Stomach (tissue), 4 donors: ENCODE measurements around the gene RAB17.
"Not testable (repeated sequence)": the region's sequence is repeated elsewhere in the genome, so short reads cannot be mapped to it uniquely, and the experiment has no call there.

ENCODE experiments used
- POLR2A ChIP-seq, 4 donors: fragments of 450-650 bp; IDR thresholded peaks; one replicate each; pipeline ENCODE4 v1.6.1; 2016; ENCODE audit warnings: antibody characterized with exemption in 4 of 4, control low read depth in 2 of 4, mild to moderate bottlenecking in 1 of 4, moderate library complexity in 1 of 4
- POLR2AphosphoS5 ChIP-seq, 3 donors: sonication (generic); formaldehyde crosslinking; IDR thresholded peaks; one replicate each; pipeline ENCODE4 v1.6.1; 2016; ENCODE audit warnings: antibody characterized with exemption in 3 of 3
- TF ChIP-seq, protein P1 (sequence below), 7 experiments: fragments of 450-650 bp in 4 of 7; fragments of 200-600 bp in 3 of 7; sonication (generic) in 3 of 7; IDR thresholded peaks; one replicate each; pipeline ENCODE4 v1.5.1; 2016 to 2019; ENCODE audit warnings: antibody characterized with exemption in 7 of 7, control low read depth in 2 of 7, mild to moderate bottlenecking in 1 of 7

DNA sequence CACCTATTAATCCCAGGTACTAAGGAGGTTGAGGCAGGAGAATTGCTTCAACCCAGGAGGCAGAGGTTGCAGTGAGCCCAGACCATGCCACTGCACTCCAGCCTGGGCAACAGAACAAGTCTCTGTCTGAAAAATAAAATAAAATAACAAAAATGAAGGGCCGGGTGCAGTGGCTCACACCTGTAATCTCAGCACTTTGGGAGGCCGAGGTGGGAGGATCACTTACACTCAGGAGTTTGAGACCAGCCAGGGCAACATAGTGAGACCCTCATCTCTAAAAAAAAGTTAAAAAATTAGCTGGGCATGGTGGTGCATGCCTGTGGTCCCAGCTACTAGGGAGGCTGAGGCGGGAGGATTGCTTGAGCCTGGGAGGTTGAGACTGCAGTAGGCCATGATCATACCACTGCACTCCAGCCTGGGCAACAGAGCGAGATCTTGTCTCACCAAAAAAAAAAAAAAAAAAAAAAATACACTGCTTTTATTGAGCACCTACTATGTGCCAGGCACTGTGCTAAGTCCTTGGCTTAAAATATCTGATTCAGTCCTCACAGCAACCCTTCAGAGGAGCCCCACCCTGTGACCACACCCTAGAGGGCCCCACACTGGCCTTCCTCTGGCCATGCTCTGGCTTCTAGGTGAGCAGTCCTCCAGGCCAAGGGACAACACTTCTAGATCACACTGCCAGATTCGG, 5.4 kb upstream of the RAB17 start:
- not testable (repeated sequence) for TF ChIP-seq POLR2A, POLR2AphosphoS5 (IDR thresholded peaks at IDR 0.05)
- TF ChIP-seq, protein P1, sequence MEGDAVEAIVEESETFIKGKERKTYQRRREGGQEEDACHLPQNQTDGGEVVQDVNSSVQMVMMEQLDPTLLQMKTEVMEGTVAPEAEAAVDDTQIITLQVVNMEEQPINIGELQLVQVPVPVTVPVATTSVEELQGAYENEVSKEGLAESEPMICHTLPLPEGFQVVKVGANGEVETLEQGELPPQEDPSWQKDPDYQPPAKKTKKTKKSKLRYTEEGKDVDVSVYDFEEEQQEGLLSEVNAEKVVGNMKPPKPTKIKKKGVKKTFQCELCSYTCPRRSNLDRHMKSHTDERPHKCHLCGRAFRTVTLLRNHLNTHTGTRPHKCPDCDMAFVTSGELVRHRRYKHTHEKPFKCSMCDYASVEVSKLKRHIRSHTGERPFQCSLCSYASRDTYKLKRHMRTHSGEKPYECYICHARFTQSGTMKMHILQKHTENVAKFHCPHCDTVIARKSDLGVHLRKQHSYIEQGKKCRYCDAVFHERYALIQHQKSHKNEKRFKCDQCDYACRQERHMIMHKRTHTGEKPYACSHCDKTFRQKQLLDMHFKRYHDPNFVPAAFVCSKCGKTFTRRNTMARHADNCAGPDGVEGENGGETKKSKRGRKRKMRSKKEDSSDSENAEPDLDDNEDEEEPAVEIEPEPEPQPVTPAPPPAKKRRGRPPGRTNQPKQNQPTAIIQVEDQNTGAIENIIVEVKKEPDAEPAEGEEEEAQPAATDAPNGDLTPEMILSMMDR (IDR thresholded peaks at IDR 0.05), result not testable (repeated sequence)
